B cell (primary cell): ENCODE data around the gene MAP6. TPM values are rescaled to one million over a fixed set of nuclear protein-coding genes. Genes with fewer than 3 reads are reported as not detected.

Experiments used
- ATAC-seq: fragments of 200-7000 bp; cut with Tn5 transposase; one replicate; pipeline ENCODE4 v1.10.0; 2021; ENCODE audit warnings: low read depth, mild to moderate bottlenecking, moderate number of reproducible peaks, moderate library complexity
- CTCF ChIA-PET: fragments of 350-600 bp; sonication (Branson Sonifier 250); formaldehyde crosslinking; loops from one replicate; lab custom pipeline; 2021; ENCODE audit warnings: antibody characterized with exemption, inconsistent platforms; lab: Charles Lee
- POLR2A ChIA-PET: fragments of 350-600 bp; sonication (Branson Sonifier 250); formaldehyde crosslinking; loops from one replicate; lab custom pipeline; 2021; ENCODE audit warnings: antibody characterized with exemption; lab: Charles Lee
- DNase-seq: peaks from one replicate; pipeline ENCODE4 v3.0.0; 2013
- H2AFZ ChIP-seq: 2 replicates; pipeline ENCODE4 v1.6.1; 2012; ENCODE audit warnings: mild to moderate bottlenecking, low read depth, low read length; ENCODE audit not compliant: insufficient read depth, poor library complexity, severe bottlenecking
- H3K27ac ChIP-seq, 2 donors: 1 replicate in 1 of 2; 2 replicates in 1 of 2; pipeline ENCODE4 v1.5.1; 2012 to 2013; ENCODE audit warnings: low read length in 2 of 2, mild to moderate bottlenecking in 2 of 2, moderate library complexity in 1 of 2
- H3K27me3 ChIP-seq, 4 experiments: fragments of 200-600 bp in 1 of 4; sonication (generic) in 1 of 4; replicated peaks in 1 of 4; 1 replicate in 2 of 4; 2 replicates in 2 of 4; pipeline versions ENCODE4 v1.6.1 to v1.7.0; 2013 to 2016; ENCODE audit warnings: low read length in 3 of 4, mild to moderate bottlenecking in 2 of 4, mixed read lengths in 1 of 4, moderate library complexity in 1 of 4; ENCODE audit not compliant: insufficient read depth in 4 of 4, control insufficient read depth in 3 of 4; ENCODE audit errors: control extremely low read depth in 1 of 4
- H3K36me3 ChIP-seq, 2 experiments: replicated peaks in 1 of 2; 1 replicate in 1 of 2; 2 replicates in 1 of 2; pipeline versions ENCODE4 v1.6.1 to v1.7.1; 2013; ENCODE audit warnings: low read length in 1 of 2; ENCODE audit not compliant: insufficient read depth in 2 of 2, control insufficient read depth in 1 of 2; ENCODE audit errors: control extremely low read depth in 1 of 2, extremely low read depth in 1 of 2
- H3K4me1 ChIP-seq, 2 donors: fragments of 200-600 bp in 1 of 2; sonication (generic) in 1 of 2; 1 replicate in 1 of 2; 2 replicates in 1 of 2; pipeline versions ENCODE4 v1.5.1 to v1.6.1; 2013 to 2017; ENCODE audit warnings: low read length in 2 of 2; ENCODE audit not compliant: control insufficient read depth in 2 of 2, insufficient read depth in 2 of 2
- H3K4me2 ChIP-seq: replicated peaks from 2 replicates; pipeline ENCODE3; 2012; ENCODE audit warnings: mild to moderate bottlenecking, low read depth, low read length; ENCODE audit not compliant: poor library complexity, severe bottlenecking
- H3K4me3 ChIP-seq, 5 experiments: fragments of 200-600 bp in 1 of 5; sonication (generic) in 1 of 5; 1 replicate in 3 of 5; 2 replicates in 2 of 5; pipeline versions ENCODE4 v1.5.1 to v1.7.0; 2011 to 2016; ENCODE audit warnings: low read length in 4 of 5, mild to moderate bottlenecking in 4 of 5, low read depth in 2 of 5, control low read depth in 1 of 5, moderate library complexity in 1 of 5; ENCODE audit not compliant: insufficient read depth in 1 of 5; ENCODE audit errors: control extremely low read depth in 1 of 5, extremely low read depth in 1 of 5
- H3K79me2 ChIP-seq: fragments of 200-600 bp; sonication (generic); one replicate; pipeline ENCODE4 v1.6.0; 2016; ENCODE audit warnings: low read length; ENCODE audit not compliant: control insufficient read depth, insufficient read depth
- H3K9ac ChIP-seq: fragments of 200-600 bp; sonication (generic); 2 replicates; pipeline ENCODE4 v1.6.1; 2017; ENCODE audit warnings: mild to moderate bottlenecking, low read length, moderate library complexity
- H3K9me3 ChIP-seq, 3 donors: one replicate each; pipeline versions ENCODE4 v1.6.1 to v1.7.1; 2013; ENCODE audit warnings: low read length in 2 of 3; ENCODE audit not compliant: control insufficient read depth in 2 of 3, insufficient read depth in 1 of 3; ENCODE audit errors: control extremely low read depth in 1 of 3
- H4K20me1 ChIP-seq: 2 replicates; pipeline ENCODE4 v1.6.0; 2012; ENCODE audit warnings: mild to moderate bottlenecking, low read length; ENCODE audit not compliant: insufficient read depth, control insufficient read depth, poor library complexity, severe bottlenecking
- H3K27ac Mint-ChIP-seq: one replicate; pipeline ENCODE4 v1.8.0; 2021; ENCODE audit warnings: mixed read lengths
- H3K27me3 Mint-ChIP-seq: one replicate; pipeline ENCODE4 v1.8.0; 2021; ENCODE audit warnings: mixed read lengths
- H3K4me1 Mint-ChIP-seq: one replicate; pipeline ENCODE4 v1.8.0; 2021; ENCODE audit warnings: mixed read lengths
- H3K4me3 Mint-ChIP-seq: one replicate; pipeline ENCODE4 v1.8.0; 2021; ENCODE audit warnings: mixed read lengths
- H3K9me3 Mint-ChIP-seq: one replicate; pipeline ENCODE4 v1.8.0; 2022; ENCODE audit warnings: mixed read lengths; ENCODE audit not compliant: insufficient read depth
- CTCF ChIP-seq: fragments of 200-600 bp; IDR thresholded peaks from one replicate; pipeline ENCODE4 v1.8.0; 2022; ENCODE audit warnings: antibody characterized with exemption, mild to moderate bottlenecking
- EZH2 ChIP-seq: IDR thresholded peaks from 2 replicates; pipeline ENCODE4 v1.6.1; 2012; ENCODE audit warnings: borderline replicate concordance, low read depth, mild to moderate bottlenecking, moderate library complexity, low read length; ENCODE audit not compliant: insufficient read depth, poor library complexity, severe bottlenecking
- WGBS: methylation state at CpG from one replicate; pipeline ENCODE4 v1.1.5; 2013; ENCODE audit warnings: missing lambda C conversion rate; ENCODE audit not compliant: insufficient coverage; 5-methylcytosine and 5-hydroxymethylcytosine counted together
- intact Hi-C: fragments of 100-400 bp; cut with micrococcal nuclease; formaldehyde crosslinking; loops from one replicate; pipeline ENCODE4 v1.10.0; 2022
- polyA plus RNA-seq: library from polyadenylated mRNA; depleted of rRNA; stranded (reverse); fragments of >200 nt; gene quantifications from 2 replicates; pipeline ENCODE4 v1.2.3, GENCODE V29; 2012
- total RNA-seq, 2 donors: library from RNA; stranded (reverse); fragments of 120-200 nt in 1 of 2; gene quantifications; 1 replicate in 1 of 2; 2 replicates in 1 of 2; pipeline versions ENCODE4 v1.2.3 to v1.2.4, GENCODE V29; 2013 to 2022

The MAP6 gene
- total and polyA plus RNA-seq, 2 donors (not counting 1 experiment from before 2014, with no cell fraction given): 0.54 to 0.57 TPM

GRCh38 chr11:75635066-75635862 is 33.6 kb downstream of the MAP6 start:
- POLR2A ChIA-PET: no interaction called here
- no peak overlapping the region for H3K4me2 ChIP-seq
- peaks cover 39% of the 10 kb centered on the region for H3K27me3 Mint-ChIP-seq

More at GRCh38 chr11:75635066-75635862, 33.6 kb downstream of the MAP6 start:
- CTCF ChIA-PET: interaction anchor here (2.7 kb wide), 1 partner anchor 71 kb away, joined by 7 read pairs; no protein-coding TSS in a partner anchor
- H3K9me3 ChIP-seq: no peaks in the 10 kb centered on the region
- H3K4me3 ChIP-seq: no peak overlapping the region
- intact Hi-C loops: no loop called here
- no peak overlapping the region for H3K27ac Mint-ChIP-seq
- H3K4me3 Mint-ChIP-seq: no peak overlapping the region
- H3K9ac ChIP-seq: no peak overlapping the region
- no peak overlapping the region for H2AFZ ChIP-seq
- 42% methylated on average over 7 of the region's 16 CpGs for WGBS
- H3K79me2 ChIP-seq: no peaks in the 10 kb centered on the region
- TF ChIP-seq EZH2 (no peak), CTCF (no peak)
- H3K27ac ChIP-seq: no peak overlapping the region
- H3K4me1 ChIP-seq: peaks cover 10% of the 10 kb centered on the region in 2 donors
- ATAC-seq: no peak
- H4K20me1 ChIP-seq: no peaks in the 10 kb centered on the region
- H3K4me1 Mint-ChIP-seq: peaks cover 9% of the 10 kb centered on the region
- no peaks in the 10 kb centered on the region for H3K36me3 ChIP-seq
- no peak for DNase-seq
- no peaks in the 10 kb centered on the region for H3K9me3 Mint-ChIP-seq
- peaks cover 0 to 13% (median 6%) of the 10 kb centered on the region in 4 experiments for H3K27me3 ChIP-seq
